ENCODE results near the gene CABP1.

The CABP1 gene

DNA sequence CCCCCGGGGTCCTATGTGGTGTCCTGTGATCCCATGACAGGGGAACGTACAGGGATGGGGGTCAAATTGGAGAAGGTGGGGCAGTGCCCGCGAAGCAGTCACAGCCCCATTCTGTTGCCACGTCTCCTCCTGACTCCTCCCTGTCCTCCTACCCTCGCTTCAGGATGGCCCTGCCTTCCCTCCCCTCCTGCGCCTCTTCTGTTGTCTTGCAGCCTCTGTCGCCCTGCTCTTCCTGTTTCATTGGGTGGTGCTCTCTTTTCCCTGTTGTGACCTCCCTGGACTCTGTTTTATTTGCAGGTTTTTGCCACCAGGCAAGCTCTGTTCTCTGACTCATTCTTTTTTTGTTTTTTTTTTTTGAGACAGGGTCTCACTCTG is 18.7 kb downstream of the CABP1 start:
- H3K36me3 ChIP-seq (replicated peaks), result no peaks in the 10 kb centered on the region
- in situ Hi-C loops (cut with HindIII; ENCODE audit: low pct_ligation_motif_present, low sequenced_read_pairs), result no loop called here
- H3K27ac ChIP-seq, result no peak overlapping the region
- DNase-seq, result no peak
- H3K4me3 ChIP-seq (ENCODE audit: low read depth, low read length), result no peak overlapping the region
- peaks cover 1% of the 10 kb centered on the region for H3K27me3 ChIP-seq (replicated peaks)
- no peak for TF ChIP-seq CTCF (IDR thresholded peaks at IDR 0.05; ENCODE audit: low read depth, low read length, missing control alignments)

DNA sequence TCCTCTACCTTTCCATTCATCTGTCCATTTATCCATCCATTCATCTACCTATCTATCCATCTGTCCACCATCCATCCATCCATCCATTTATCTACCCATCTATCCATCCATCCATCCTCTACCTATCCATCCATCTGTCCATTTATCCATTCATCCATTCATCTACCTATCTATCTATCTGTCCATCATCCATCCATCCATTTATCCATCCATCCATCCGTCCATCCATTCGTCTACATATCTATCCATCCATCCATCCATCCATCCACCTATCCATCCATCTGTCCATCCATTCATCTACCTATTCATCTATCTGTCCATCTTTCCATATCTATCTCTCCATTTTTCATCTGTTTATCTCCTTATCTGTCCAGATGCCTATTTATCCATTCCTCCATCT is 21.0 kb downstream of the CABP1 start:
- no peak for TF ChIP-seq CTCF (IDR thresholded peaks at IDR 0.05; ENCODE audit: low read depth, low read length, missing control alignments)
- Histone ChIP-seq H3K4me3 (ENCODE audit: low read depth, low read length) (no peak overlapping the region), H3K27ac (no peak overlapping the region), H3K27me3 (replicated peaks) (no peaks in the 10 kb centered on the region), H3K36me3 (replicated peaks) (no peaks in the 10 kb centered on the region)
- DNase-seq, result no peak
- in situ Hi-C loops (cut with HindIII; ENCODE audit: low pct_ligation_motif_present, low sequenced_read_pairs), result no loop called here

DNA sequence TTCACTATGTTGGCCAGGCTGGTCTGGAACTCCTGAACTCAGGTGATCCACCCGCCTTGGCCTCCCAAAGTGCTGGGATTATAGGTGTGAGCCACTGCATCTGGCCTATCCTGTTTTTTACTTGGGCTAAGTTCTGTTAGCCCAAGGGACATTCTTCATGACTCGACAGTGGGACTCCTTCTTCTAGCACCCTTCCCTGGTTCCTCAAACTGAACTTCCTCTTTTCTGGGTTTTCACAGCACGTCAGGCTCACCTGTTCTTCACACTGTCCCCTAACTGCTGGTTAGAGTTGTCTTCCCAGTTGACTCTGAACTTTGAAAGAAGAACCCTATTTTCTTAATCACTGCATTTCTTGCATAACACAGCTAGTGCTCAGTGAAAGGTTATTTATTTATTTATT is 22.5 kb downstream of the CABP1 start:
- H3K4me3 ChIP-seq (ENCODE audit: low read depth, low read length), result no peak overlapping the region
- in situ Hi-C loops (cut with HindIII; ENCODE audit: low pct_ligation_motif_present, low sequenced_read_pairs), result no loop called here
- no peaks in the 10 kb centered on the region for H3K27me3 ChIP-seq (replicated peaks)
- no peak for DNase-seq
- H3K36me3 ChIP-seq (replicated peaks), result no peaks in the 10 kb centered on the region
- no peak overlapping the region for H3K27ac ChIP-seq
- no peak for TF ChIP-seq CTCF (IDR thresholded peaks at IDR 0.05; ENCODE audit: low read depth, low read length, missing control alignments)

GRCh38 chr12:120663741-120664140 is 23.3 kb downstream of the CABP1 start:
- no peak for TF ChIP-seq CTCF (IDR thresholded peaks at IDR 0.05; ENCODE audit: low read depth, low read length, missing control alignments)
- in situ Hi-C loops (cut with HindIII; ENCODE audit: low pct_ligation_motif_present, low sequenced_read_pairs), result no loop called here
- H3K27ac ChIP-seq, result no peak overlapping the region
- no peak for DNase-seq
- no peaks in the 10 kb centered on the region for H3K36me3 ChIP-seq (replicated peaks)
- no peak overlapping the region for H3K4me3 ChIP-seq (ENCODE audit: low read depth, low read length)
- H3K27me3 ChIP-seq (replicated peaks), result no peaks in the 10 kb centered on the region

DNA sequence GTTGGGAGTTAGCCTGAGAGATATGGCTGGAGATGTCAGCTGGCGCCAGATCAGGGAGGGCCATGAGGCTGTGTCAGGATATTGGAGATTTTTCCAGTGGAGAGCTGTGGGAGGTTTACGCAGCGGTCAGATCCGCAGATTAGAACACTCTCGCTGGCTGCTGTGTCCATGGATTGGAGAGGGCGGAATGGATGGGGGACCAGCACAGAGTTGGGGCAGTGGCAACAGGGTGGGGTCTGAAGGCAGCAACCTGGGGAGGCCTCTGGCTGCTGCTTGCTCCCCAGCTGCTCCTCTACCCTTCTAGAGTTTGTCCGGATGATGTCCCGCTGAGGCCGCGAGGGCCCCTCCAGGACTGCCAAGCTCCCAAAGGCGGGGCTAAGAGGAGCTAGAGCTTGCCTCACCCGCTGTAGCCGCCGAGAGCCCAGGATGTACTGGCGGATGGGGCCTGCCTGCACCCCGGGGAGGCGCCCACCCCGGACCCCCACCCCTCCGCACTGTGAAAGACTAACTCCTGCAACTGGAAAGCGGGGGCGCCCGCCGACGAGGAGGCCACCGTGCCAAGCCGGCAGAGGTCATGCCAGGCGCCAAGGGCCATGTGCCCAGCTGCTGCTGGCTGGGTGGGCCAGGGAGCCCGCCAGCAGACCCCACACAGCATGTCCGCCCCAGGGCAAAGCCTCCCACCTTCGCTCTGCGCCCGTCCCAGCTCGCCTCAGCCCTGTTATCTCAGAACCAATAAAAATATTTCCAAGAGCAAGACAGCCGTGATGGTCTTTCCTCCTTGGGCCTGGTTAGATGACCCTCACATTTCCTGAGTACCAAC is 26.4 kb downstream of the CABP1 start:
- Histone ChIP-seq H3K27me3 (replicated peaks) (no peaks in the 10 kb centered on the region), H3K36me3 (replicated peaks) (no peaks in the 10 kb centered on the region), H3K4me3 (ENCODE audit: low read depth, low read length) (no peak overlapping the region), H3K27ac (no peak overlapping the region)
- TF ChIP-seq CTCF (IDR thresholded peaks at IDR 0.05; ENCODE audit: low read depth, low read length, missing control alignments), result no peak
- DNase-seq, result no peak
- in situ Hi-C loops (cut with HindIII; ENCODE audit: low pct_ligation_motif_present, low sequenced_read_pairs), result no loop called here

All from brain microvascular endothelial cell (primary cell).